Measurements from ENCODE around the gene MACC1. TPM values are rescaled to one million over a fixed set of nuclear protein-coding genes. Genes with fewer than 3 reads are reported as not detected.

Gene MACC1
- total and polyA plus RNA-seq, 2 donors (not counting 1 experiment from before 2014, with no cell fraction given) = 0.92 to 6.2 TPM

GRCh38 chr7:20264623-20265022 lies 47.4 kb upstream of the MACC1 start:
- Histone ChIP-seq H3K27me3 (replicated peaks in 1 of 4; ENCODE audit: control extremely low read depth in 1 of 4, control insufficient read depth in 3 of 4, insufficient read depth in 4 of 4, low read length in 3 of 4) (no peaks in the 10 kb centered on the region), H3K27ac (ENCODE audit: low read length in 2 of 2) (no peak overlapping the region), H3K9ac (ENCODE audit: low read length) (no peak overlapping the region), H3K79me2 (ENCODE audit: control insufficient read depth, insufficient read depth, low read length) (no peaks in the 10 kb centered on the region), H2AFZ (ENCODE audit: insufficient read depth, low read depth, low read length, poor library complexity, severe bottlenecking) (no peak overlapping the region), H3K4me1 (ENCODE audit: control insufficient read depth in 2 of 2, insufficient read depth in 2 of 2, low read length in 2 of 2) (peaks cover 0 to 4% of the 10 kb centered on the region in 2 donors), H3K36me3 (replicated peaks in 1 of 2; ENCODE audit: control extremely low read depth in 1 of 2, control insufficient read depth in 1 of 2, extremely low read depth in 1 of 2, insufficient read depth in 2 of 2, low read length in 1 of 2) (no peaks in the 10 kb centered on the region), H3K4me3 (ENCODE audit: control extremely low read depth in 1 of 5, extremely low read depth in 1 of 5, insufficient read depth in 1 of 5, low read depth in 2 of 5, low read length in 4 of 5) (no peak overlapping the region), H4K20me1 (ENCODE audit: control insufficient read depth, insufficient read depth, low read length, poor library complexity, severe bottlenecking) (no peaks in the 10 kb centered on the region), H3K4me2 (replicated peaks; ENCODE audit: low read depth, low read length, poor library complexity, severe bottlenecking) (no peak overlapping the region), H3K9me3 (ENCODE audit: control extremely low read depth in 1 of 3, control insufficient read depth in 2 of 3, insufficient read depth in 1 of 3, low read length in 2 of 3) (no peaks in the 10 kb centered on the region)
- no peak for DNase-seq
- Mint-ChIP-seq H3K27ac (no peak overlapping the region), H3K9me3 (ENCODE audit: insufficient read depth) (no peaks in the 10 kb centered on the region), H3K4me1 (peaks cover 11% of the 10 kb centered on the region), H3K27me3 (no peaks in the 10 kb centered on the region), H3K4me3 (no peak overlapping the region)
- 100% methylated on average over 1 of the region's 2 CpGs for WGBS (ENCODE audit: insufficient coverage)
- POLR2A ChIA-PET = no interaction called here
- no peak for ATAC-seq (ENCODE audit: low read depth)
- CTCF ChIA-PET = interaction anchor here (0.9 to 1.2 kb wide), 2 partner anchors 11 to 46 kb away, joined by 3 to 4 read pairs; no protein-coding TSS in a partner anchor
- TF ChIP-seq EZH2 (IDR thresholded peaks at IDR 0.05; ENCODE audit: borderline replicate concordance, insufficient read depth, low read depth, low read length, poor library complexity, severe bottlenecking) (no peak), CTCF (IDR thresholded peaks at IDR 0.05) (no peak)
- intact Hi-C loops (cut with micrococcal nuclease) = no loop called here

GRCh38 chr7:20260223-20260622 lies 43.0 kb upstream of the MACC1 start:
- no peaks in the 10 kb centered on the region for H3K27me3 ChIP-seq (replicated peaks in 1 of 4; ENCODE audit: control extremely low read depth in 1 of 4, control insufficient read depth in 3 of 4, insufficient read depth in 4 of 4, low read length in 3 of 4)

More at GRCh38 chr7:20260223-20260622, 43.0 kb upstream of the MACC1 start:
- Mint-ChIP-seq H3K27ac (no peak overlapping the region), H3K4me3 (no peak overlapping the region), H3K27me3 (no peaks in the 10 kb centered on the region), H3K9me3 (ENCODE audit: insufficient read depth) (no peaks in the 10 kb centered on the region), H3K4me1 (no peaks in the 10 kb centered on the region)
- Histone ChIP-seq H3K4me1 (ENCODE audit: control insufficient read depth in 2 of 2, insufficient read depth in 2 of 2, low read length in 2 of 2) (no peaks in the 10 kb centered on the region), H3K79me2 (ENCODE audit: control insufficient read depth, insufficient read depth, low read length) (no peaks in the 10 kb centered on the region), H2AFZ (ENCODE audit: insufficient read depth, low read depth, low read length, poor library complexity, severe bottlenecking) (no peak overlapping the region), H3K4me3 (ENCODE audit: control extremely low read depth in 1 of 5, extremely low read depth in 1 of 5, insufficient read depth in 1 of 5, low read depth in 2 of 5, low read length in 4 of 5) (no peak overlapping the region), H3K36me3 (replicated peaks in 1 of 2; ENCODE audit: control extremely low read depth in 1 of 2, control insufficient read depth in 1 of 2, extremely low read depth in 1 of 2, insufficient read depth in 2 of 2, low read length in 1 of 2) (no peaks in the 10 kb centered on the region), H3K9me3 (ENCODE audit: control extremely low read depth in 1 of 3, control insufficient read depth in 2 of 3, insufficient read depth in 1 of 3, low read length in 2 of 3) (no peaks in the 10 kb centered on the region), H3K27ac (ENCODE audit: low read length in 2 of 2) (no peak overlapping the region), H4K20me1 (ENCODE audit: control insufficient read depth, insufficient read depth, low read length, poor library complexity, severe bottlenecking) (no peaks in the 10 kb centered on the region), H3K9ac (ENCODE audit: low read length) (no peak overlapping the region), H3K4me2 (replicated peaks; ENCODE audit: low read depth, low read length, poor library complexity, severe bottlenecking) (no peak overlapping the region)
- ATAC-seq (ENCODE audit: low read depth) (no peak), DNase-seq (no peak)
- intact Hi-C loops (cut with micrococcal nuclease) = no loop called here
- ChIA-PET POLR2A (no interaction called here), CTCF (interaction anchor here (1.0 kb wide), 1 partner anchor 43 kb away, joined by 4 read pairs; the partner anchor contains the start of gene MACC1)
- 33% methylated on average over 1 of the region's 1 CpG for WGBS (ENCODE audit: insufficient coverage)
- TF ChIP-seq CTCF (IDR thresholded peaks at IDR 0.05) = no peak
- no peak for TF ChIP-seq EZH2 (IDR thresholded peaks at IDR 0.05; ENCODE audit: borderline replicate concordance, insufficient read depth, low read depth, low read length, poor library complexity, severe bottlenecking)
